Neutrophil (primary cell): ENCODE measurements around the gene ANXA3.
"Not testable (repeated sequence)": the region's sequence is repeated elsewhere in the genome, so short reads cannot be mapped to it uniquely, and the experiment has no call there.

ENCODE experiments used
- H3K27ac ChIP-seq: fragments of 200-600 bp; sonication (generic); 2 replicates; pipeline ENCODE4 v1.5.1; 2016; ENCODE audit warnings: mild to moderate bottlenecking, moderate library complexity
- H3K27me3 ChIP-seq: fragments of 200-600 bp; sonication (generic); 2 replicates; pipeline ENCODE4 v1.6.0; 2016; ENCODE audit warnings: mild to moderate bottlenecking
- H3K36me3 ChIP-seq: fragments of 200-600 bp; sonication (generic); 2 replicates; pipeline ENCODE4 v1.5.1; 2017
- H3K4me1 ChIP-seq, 2 experiments: fragments of 200-600 bp in 1 of 2; sonication (generic) in 1 of 2; 1 replicate in 1 of 2; 2 replicates in 1 of 2; pipeline versions ENCODE4 v1.5.1 to v1.6.1; 2013 to 2016; ENCODE audit warnings: low read depth in 1 of 2, low read length in 1 of 2, mild to moderate bottlenecking in 1 of 2, moderate library complexity in 1 of 2; ENCODE audit not compliant: control insufficient read depth in 1 of 2, insufficient read depth in 1 of 2
- H3K4me3 ChIP-seq, 2 experiments: fragments of 200-600 bp in 1 of 2; sonication (generic) in 1 of 2; 1 replicate in 1 of 2; 2 replicates in 1 of 2; pipeline ENCODE4 v1.5.1; 2013 to 2016; ENCODE audit warnings: low read depth in 1 of 2, low read length in 1 of 2, mild to moderate bottlenecking in 1 of 2, moderate library complexity in 1 of 2
- H3K9me3 ChIP-seq: fragments of 200-600 bp; sonication (generic); 2 replicates; pipeline ENCODE4 v1.5.1; 2016
- TF ChIP-seq, protein P1 (sequence below): fragments of 200-600 bp; sonication (generic); IDR thresholded peaks from 2 replicates; pipeline ENCODE4 v1.5.1; 2016; ENCODE audit warnings: antibody characterized with exemption

The ANXA3 gene

DNA sequence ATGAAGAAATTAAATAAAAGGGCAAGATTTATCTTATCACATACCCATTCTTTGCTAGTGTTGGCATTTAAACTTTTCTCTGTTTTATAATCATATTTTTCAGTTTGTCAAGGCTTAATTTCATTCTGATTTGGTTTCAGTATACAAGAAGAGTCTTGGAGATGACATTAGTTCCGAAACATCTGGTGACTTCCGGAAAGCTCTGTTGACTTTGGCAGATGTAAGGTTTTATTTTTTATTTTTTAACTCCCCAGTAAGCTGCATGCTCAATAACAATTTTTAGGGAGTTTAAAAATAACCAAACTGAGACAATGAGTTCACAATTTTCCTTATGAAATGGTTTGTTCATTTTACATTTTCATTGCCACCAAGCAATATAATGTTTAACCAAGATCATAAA lies 39.8 kb downstream of the ANXA3 start:
- TF ChIP-seq, protein P1, sequence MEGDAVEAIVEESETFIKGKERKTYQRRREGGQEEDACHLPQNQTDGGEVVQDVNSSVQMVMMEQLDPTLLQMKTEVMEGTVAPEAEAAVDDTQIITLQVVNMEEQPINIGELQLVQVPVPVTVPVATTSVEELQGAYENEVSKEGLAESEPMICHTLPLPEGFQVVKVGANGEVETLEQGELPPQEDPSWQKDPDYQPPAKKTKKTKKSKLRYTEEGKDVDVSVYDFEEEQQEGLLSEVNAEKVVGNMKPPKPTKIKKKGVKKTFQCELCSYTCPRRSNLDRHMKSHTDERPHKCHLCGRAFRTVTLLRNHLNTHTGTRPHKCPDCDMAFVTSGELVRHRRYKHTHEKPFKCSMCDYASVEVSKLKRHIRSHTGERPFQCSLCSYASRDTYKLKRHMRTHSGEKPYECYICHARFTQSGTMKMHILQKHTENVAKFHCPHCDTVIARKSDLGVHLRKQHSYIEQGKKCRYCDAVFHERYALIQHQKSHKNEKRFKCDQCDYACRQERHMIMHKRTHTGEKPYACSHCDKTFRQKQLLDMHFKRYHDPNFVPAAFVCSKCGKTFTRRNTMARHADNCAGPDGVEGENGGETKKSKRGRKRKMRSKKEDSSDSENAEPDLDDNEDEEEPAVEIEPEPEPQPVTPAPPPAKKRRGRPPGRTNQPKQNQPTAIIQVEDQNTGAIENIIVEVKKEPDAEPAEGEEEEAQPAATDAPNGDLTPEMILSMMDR: no peak
- Histone ChIP-seq H3K27me3 (no peaks in the 10 kb centered on the region), H3K27ac (peak overlapping the region; percentile 30), H3K4me3 (no peak overlapping the region), H3K36me3 (peaks cover 100% of the 10 kb centered on the region), H3K9me3 (no peaks in the 10 kb centered on the region), H3K4me1 (no peaks in the 10 kb centered on the region)

DNA sequence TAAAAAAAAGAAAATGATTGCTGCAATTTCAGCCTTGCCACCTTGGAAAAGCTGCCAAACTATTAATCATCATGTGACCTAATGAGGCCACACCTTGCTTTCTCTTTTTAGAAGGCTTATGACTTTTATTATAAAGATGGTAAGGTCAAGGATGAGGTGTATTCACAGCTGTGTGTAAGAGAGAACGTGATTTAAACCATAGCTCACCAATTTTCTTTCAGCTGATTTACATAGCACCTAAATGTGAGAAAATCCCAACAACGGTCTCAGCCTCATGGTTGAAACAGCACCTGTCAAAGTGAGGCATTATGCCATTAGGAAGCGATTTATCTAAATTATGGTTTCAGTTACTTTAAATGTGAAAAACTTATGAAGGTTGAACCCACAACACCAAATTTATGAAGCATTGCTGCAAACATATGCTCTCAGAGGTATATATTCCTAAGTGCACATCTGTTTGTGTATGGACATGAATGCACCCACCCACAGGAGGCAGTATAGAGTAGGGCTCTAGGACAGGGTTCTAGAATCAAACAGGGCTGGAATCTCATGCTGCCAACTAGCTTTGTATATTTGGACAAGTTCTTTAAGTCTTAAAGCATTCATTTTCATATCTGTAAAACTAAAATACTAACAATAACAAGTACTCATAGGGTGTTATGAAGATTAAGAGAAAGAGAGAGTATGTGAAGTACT lies 40.7 kb downstream of the ANXA3 start:
- H3K4me3 ChIP-seq: no peak overlapping the region
- TF ChIP-seq, protein P1: no peak
- H3K9me3 ChIP-seq: no peaks in the 10 kb centered on the region
- H3K36me3 ChIP-seq: peaks cover 99% of the 10 kb centered on the region
- peak overlapping the region; percentile 30 for H3K27ac ChIP-seq
- no peaks in the 10 kb centered on the region for H3K27me3 ChIP-seq
- H3K4me1 ChIP-seq: no peaks in the 10 kb centered on the region

DNA sequence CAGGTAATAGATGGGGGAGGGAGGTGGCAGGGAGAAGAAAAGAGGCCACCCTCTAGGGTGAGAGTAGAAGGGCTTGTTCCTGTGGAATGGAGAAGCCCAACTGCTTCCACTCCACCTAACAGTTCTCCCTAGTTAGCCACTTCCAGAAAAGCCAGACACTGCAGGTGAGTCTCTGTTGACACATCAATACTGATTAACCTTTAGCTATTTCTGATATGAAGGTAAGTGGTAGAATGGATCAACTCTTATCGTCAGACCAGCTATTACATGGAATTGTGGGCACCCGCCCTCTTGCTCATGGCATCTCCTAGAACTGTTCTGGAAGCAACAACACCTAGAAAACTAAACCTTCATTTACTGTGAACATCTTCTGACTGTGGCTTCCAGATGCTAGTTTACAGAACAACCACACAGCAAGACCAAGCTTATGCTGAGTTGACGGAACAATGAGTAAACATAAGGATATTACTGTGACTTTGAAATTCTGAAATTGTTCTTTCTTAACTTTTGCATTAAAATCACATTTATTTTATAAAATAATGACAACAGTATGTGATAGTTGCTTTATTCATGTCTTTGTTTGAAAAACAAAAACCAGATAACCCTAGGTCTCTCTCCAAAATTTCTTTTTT lies 44.7 kb downstream of the ANXA3 start:
- peak overlapping the region; percentile 35 for H3K27ac ChIP-seq
- no peaks in the 10 kb centered on the region for H3K9me3 ChIP-seq
- no peaks in the 10 kb centered on the region for H3K27me3 ChIP-seq
- TF ChIP-seq, protein P1: no peak
- H3K4me1 ChIP-seq: peaks cover 0 to 3% of the 10 kb centered on the region in 2 experiments
- H3K36me3 ChIP-seq: peaks cover 97% of the 10 kb centered on the region
- H3K4me3 ChIP-seq: no peak overlapping the region

DNA sequence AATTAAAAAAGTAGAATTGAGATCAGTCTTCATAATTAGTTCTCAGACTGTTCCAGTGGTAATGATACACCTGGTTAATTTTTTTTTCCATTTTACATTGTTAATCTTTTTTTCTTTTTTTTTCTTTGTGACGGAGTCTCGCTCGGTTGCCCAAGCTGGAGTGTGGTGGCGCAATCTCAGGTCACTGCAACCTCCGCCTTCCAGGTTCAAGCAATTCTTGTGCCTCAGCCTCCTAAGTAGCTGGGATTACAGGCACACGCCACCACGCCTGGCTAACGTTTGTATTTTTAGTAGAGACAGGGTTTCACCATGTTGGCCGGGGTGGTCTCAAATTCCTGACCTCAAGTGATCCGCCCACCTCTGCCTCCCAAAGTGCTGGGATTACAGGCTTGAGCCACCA lies 46.9 kb downstream of the ANXA3 start:
- not testable (repeated sequence) for H3K4me3 ChIP-seq, H3K4me1 ChIP-seq, H3K27me3 ChIP-seq, H3K9me3 ChIP-seq
- Histone ChIP-seq H3K36me3 (peaks cover 97% of the 10 kb centered on the region), H3K27ac (peak overlapping the region; percentile 58)

DNA sequence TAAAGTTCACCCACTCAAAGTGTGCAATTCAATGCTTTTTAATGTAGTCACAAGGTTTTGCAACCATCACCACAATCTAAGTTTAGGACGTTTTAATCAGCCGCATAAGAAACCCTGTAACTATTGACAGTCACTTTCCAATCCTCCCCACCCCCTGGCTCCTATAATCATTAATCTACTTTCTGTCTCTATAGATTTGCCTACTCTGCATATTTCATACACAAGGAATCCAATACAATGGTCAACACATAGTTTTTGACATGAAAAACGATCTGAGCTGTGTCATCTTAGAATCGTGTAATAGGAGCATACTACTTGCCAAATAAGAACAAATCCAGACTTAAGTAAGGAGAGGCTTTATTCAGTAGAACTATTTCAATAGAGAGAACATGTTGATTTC lies 47.6 kb downstream of the ANXA3 start:
- Histone ChIP-seq H3K36me3 (peaks cover 97% of the 10 kb centered on the region), H3K27ac (peak overlapping the region; percentile 58), H3K9me3 (no peaks in the 10 kb centered on the region), H3K27me3 (no peaks in the 10 kb centered on the region), H3K4me1 (peaks cover 0 to 3% of the 10 kb centered on the region in 2 experiments), H3K4me3 (no peak overlapping the region)
- TF ChIP-seq, protein P1: no peak

DNA sequence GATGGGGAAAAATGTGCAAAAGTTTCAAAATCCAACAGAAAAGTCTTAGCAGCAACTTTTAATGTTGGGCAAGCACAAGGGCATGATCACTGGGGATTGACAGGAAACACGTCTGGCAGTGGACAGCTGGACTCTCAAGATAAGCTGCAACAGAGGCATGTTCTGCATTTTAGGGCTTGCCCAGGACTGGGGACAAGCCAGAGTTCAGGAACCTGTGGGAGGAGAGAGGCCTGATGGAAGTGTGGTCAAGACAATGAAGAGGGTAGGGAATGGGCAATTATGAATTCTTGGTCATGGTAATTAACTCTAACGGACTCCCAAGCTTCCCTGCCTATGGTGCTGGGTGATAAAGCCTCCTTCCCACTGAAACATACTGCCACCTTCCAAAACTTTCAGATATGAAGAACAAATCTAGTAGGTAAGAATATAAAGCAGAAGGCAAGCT lies 48.4 kb downstream of the ANXA3 start:
- peaks cover 0 to 3% of the 10 kb centered on the region in 2 experiments for H3K4me1 ChIP-seq
- TF ChIP-seq, protein P1: no peak
- peaks cover 97% of the 10 kb centered on the region for H3K36me3 ChIP-seq
- H3K4me3 ChIP-seq: no peak overlapping the region
- no peaks in the 10 kb centered on the region for H3K27me3 ChIP-seq
- peak overlapping the region; percentile 58 for H3K27ac ChIP-seq
- H3K9me3 ChIP-seq: no peaks in the 10 kb centered on the region
